ENCODE results near the gene PLXNA4. TPM values are rescaled to one million over a fixed set of nuclear protein-coding genes. Genes with fewer than 3 reads are reported as not detected.

Gene PLXNA4
- total RNA-seq, 1 donor from 2014 or later: 5.2 TPM

DNA sequence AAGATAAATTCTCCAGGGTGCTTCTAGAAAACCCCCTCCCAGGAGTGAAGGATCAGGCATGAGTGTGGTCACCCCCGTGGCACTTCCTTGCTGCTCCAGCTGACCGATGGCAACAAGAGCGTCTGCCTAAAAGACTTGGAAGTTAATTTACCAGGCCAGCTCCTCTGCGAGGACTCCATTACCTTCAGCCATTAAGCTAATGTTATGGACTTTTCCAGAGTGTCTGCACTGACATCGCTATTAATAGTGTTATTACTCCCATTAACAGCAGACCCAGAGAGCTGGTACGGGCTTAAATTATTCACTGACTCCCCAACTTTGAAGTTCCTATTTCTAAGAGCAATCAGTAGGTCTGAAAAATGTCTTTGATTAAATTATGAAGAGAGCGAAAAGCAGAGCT is 345.8 kb downstream of the PLXNA4 start:
- Mint-ChIP-seq H3K9me3 (no peaks in the 10 kb centered on the region), H3K36me3 (no peaks in the 10 kb centered on the region), H3K27ac (no peak overlapping the region), H3K4me3 (no peak overlapping the region), H3K27me3 (ENCODE audit: low read depth) (peaks cover 24% of the 10 kb centered on the region), H3K4me1 (peaks cover 14% of the 10 kb centered on the region)
- TF ChIP-seq, protein P1, sequence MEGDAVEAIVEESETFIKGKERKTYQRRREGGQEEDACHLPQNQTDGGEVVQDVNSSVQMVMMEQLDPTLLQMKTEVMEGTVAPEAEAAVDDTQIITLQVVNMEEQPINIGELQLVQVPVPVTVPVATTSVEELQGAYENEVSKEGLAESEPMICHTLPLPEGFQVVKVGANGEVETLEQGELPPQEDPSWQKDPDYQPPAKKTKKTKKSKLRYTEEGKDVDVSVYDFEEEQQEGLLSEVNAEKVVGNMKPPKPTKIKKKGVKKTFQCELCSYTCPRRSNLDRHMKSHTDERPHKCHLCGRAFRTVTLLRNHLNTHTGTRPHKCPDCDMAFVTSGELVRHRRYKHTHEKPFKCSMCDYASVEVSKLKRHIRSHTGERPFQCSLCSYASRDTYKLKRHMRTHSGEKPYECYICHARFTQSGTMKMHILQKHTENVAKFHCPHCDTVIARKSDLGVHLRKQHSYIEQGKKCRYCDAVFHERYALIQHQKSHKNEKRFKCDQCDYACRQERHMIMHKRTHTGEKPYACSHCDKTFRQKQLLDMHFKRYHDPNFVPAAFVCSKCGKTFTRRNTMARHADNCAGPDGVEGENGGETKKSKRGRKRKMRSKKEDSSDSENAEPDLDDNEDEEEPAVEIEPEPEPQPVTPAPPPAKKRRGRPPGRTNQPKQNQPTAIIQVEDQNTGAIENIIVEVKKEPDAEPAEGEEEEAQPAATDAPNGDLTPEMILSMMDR (IDR thresholded peaks at IDR 0.05; ENCODE audit: unreplicated experiment): no peak
- DNase-seq (ENCODE audit: low spot score in 2 of 2, unreplicated experiment in 2 of 2): no peak

DNA sequence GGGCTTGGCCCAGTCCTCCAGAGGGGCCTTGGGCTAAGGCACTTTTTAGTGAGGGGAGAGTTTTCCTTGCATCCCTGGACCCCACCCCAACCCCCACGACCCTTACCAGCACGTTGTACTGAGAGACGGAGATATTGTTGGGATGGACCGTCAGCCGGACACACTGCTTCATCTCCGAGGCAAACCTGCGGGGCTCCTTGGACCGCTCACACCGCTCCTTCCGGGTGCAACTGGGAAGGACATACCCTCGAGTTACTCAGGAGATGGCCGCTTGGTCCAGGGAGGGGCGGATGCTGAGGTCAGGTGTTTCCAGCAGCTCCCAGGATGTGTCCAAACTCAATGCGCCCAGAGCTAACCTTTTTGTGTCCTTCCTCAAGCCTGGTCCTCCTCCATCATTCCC is 348.0 kb downstream of the PLXNA4 start:
- no peak overlapping the region for H3K27ac Mint-ChIP-seq

DNA sequence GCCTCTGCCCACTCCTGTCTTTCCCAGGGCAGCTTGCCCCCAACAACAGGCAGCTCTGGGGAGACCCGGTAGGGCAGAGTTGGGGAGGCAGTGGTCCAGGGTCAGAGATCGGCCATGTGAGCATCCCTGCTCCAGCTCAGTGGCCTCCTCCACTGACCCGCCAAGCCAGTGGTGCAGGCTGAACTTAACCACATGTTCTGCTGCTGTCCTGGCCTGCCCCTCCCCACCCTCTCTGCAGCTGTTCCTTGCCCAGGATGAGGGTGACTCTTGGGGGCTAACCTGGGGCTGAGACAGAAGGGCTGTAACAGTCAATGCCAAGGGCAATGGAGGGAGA is 349.3 kb downstream of the PLXNA4 start:
- Mint-ChIP-seq H3K9me3 (no peaks in the 10 kb centered on the region), H3K4me3 (no peak overlapping the region), H3K36me3 (no peaks in the 10 kb centered on the region), H3K4me1 (peaks cover 4% of the 10 kb centered on the region), H3K27me3 (ENCODE audit: low read depth) (peaks cover 31% of the 10 kb centered on the region), H3K27ac (no peak overlapping the region)
- no peak for DNase-seq (ENCODE audit: low spot score in 2 of 2, unreplicated experiment in 2 of 2)
- TF ChIP-seq, protein P1 (IDR thresholded peaks at IDR 0.05; ENCODE audit: unreplicated experiment): no peak

More for the DNA sequence above, 348.0 kb downstream of the PLXNA4 start:
- no peak for DNase-seq (ENCODE audit: low spot score in 2 of 2, unreplicated experiment in 2 of 2)
- Mint-ChIP-seq H3K36me3 (no peaks in the 10 kb centered on the region), H3K4me1 (peaks cover 7% of the 10 kb centered on the region), H3K4me3 (no peak overlapping the region), H3K27me3 (ENCODE audit: low read depth) (peaks cover 29% of the 10 kb centered on the region), H3K9me3 (no peaks in the 10 kb centered on the region)
- TF ChIP-seq, protein P1 (IDR thresholded peaks at IDR 0.05; ENCODE audit: unreplicated experiment): no peak

DNA sequence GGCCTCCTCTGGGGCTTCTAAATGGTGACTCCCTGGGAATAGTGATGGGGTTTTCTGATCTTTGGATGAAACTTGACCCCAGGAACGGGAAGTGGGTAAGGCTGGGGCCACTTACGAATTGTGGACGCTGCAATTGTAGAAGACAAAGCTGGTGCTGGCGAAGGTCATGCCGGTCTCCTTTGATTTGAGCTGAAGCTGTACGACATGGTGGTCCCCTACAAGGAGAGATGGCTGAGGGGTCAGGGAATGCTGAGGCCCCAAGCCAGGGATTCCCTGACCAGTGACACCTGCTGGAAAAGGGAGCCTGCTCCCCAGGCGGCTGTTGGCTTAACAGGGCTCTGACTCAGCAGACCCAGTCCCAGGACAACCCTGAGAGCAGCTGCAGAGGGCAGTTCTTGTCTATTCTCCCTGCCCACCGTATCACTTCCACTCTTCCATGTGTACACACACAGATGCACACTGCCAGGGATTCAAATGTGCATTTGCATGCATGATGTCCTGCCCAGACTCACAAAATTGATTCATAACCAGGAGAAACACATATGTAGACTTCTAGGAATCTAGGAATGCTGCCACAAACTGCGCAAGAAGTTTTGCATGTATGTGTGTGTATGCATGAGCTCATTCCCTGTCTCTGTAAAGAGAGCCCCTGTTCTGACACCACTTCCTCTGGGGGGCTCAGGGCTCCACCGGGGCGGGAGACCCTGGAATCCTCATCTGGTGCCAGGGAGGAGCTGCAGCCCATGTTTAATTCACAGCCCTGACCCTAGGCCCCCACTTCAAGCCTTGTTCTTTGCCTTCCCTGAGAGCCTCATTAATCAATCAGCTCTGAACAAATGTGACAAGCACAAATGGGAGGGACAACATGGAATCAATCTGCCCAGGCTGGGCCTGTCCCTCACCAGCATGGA is 350.0 kb downstream of the PLXNA4 start:
- Mint-ChIP-seq H3K27ac (no peak overlapping the region), H3K36me3 (no peaks in the 10 kb centered on the region), H3K27me3 (ENCODE audit: low read depth) (peaks cover 31% of the 10 kb centered on the region), H3K9me3 (no peaks in the 10 kb centered on the region), H3K4me1 (peaks cover 8% of the 10 kb centered on the region), H3K4me3 (no peak overlapping the region)
- no peak for DNase-seq (ENCODE audit: low spot score in 2 of 2, unreplicated experiment in 2 of 2)
- TF ChIP-seq, protein P1 (IDR thresholded peaks at IDR 0.05; ENCODE audit: unreplicated experiment): no peak

DNA sequence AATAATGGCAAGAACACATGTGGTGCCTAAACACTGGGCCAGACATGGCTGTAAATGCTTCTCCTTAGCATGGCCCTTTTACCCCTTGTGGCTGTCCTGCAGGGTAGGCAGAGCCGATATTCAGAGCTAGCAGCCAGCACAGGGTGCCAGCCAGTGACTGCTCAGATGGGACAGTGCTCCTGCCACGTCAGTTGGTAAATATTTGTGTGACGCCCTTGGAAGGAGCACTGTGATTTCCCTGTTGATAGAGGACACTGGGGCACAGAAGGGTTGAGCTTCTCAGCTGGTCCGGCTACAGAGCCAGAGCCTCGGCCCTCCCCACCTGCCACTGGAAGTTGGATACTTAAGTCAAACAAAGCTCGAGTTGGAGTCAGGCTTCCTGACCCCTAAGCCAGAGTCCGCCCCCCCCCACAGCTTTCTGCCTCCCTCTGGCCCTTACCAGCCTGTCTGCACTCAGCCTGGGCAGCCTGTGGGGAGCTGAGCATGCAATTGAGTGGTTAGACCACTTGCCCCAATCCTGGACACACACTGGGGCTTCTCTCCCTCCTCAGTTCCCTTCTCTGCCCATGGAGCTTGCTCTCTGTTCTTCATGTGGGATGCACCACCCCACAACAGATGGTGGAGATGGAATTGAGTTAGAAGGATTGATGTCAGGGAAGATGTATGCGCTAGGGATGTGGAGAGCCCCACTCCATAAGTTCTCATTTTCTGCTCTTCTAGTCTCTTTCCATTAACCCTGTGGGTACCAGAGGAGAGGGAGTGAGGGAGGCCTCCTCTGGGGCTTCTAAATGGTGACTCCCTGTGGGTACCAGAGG is 350.8 kb downstream of the PLXNA4 start:
- no peak overlapping the region for H3K27ac Mint-ChIP-seq
- H3K9me3 Mint-ChIP-seq: no peaks in the 10 kb centered on the region
- no peak for DNase-seq (ENCODE audit: low spot score in 2 of 2, unreplicated experiment in 2 of 2)
- peaks cover 31% of the 10 kb centered on the region for H3K27me3 Mint-ChIP-seq (ENCODE audit: low read depth)
- H3K4me1 Mint-ChIP-seq: peaks cover 8% of the 10 kb centered on the region
- H3K4me3 Mint-ChIP-seq: no peak overlapping the region
- TF ChIP-seq, protein P1 (IDR thresholded peaks at IDR 0.05; ENCODE audit: unreplicated experiment): no peak
- no peaks in the 10 kb centered on the region for H3K36me3 Mint-ChIP-seq
